Measurements from ENCODE around the gene TPRX1.
"Not testable (repeated sequence)": the region's sequence is repeated elsewhere in the genome, so short reads cannot be mapped to it uniquely, and the experiment has no call there.

Gene TPRX1

GRCh38 chr19:47767349-47767748, 37.0 kb downstream of the TPRX1 start:
- no peak for DNase-seq (ENCODE audit: low read depth in 3 of 3)

- no peak for DNase-seq (ENCODE audit: low read depth in 3 of 3)
Observed at GRCh38 chr19:47766670-47767069, 37.7 kb downstream of the TPRX1 start.

- DNase-seq (ENCODE audit: low read depth in 3 of 3) = no peak
Observed at GRCh38 chr19:47766359-47766620, 38.1 kb downstream of the TPRX1 start.

GRCh38 chr19:47765523-47766358, 38.6 kb downstream of the TPRX1 start:
- peak in 1 of 3 experiments; percentile 27 for DNase-seq (ENCODE audit: low read depth in 3 of 3)

GRCh38 chr19:47764705-47765104, 39.6 kb downstream of the TPRX1 start:
- DNase-seq (ENCODE audit: low read depth in 3 of 3) = not testable (repeated sequence)

- DNase-seq (ENCODE audit: low read depth in 3 of 3) = no peak
Observed at GRCh38 chr19:47762615-47763308, 41.6 kb downstream of the TPRX1 start.

- DNase-seq (ENCODE audit: low read depth in 3 of 3) = no peak
Observed at GRCh38 chr19:47762151-47762550, 42.2 kb downstream of the TPRX1 start.

- no peak for DNase-seq (ENCODE audit: low read depth in 3 of 3)
Observed at GRCh38 chr19:47761566-47761965, 42.8 kb downstream of the TPRX1 start.

- DNase-seq (ENCODE audit: low read depth in 3 of 3) = no peak
Observed at GRCh38 chr19:47760632-47760999, 43.7 kb downstream of the TPRX1 start.

- DNase-seq (ENCODE audit: low read depth in 3 of 3) = no peak
Observed at GRCh38 chr19:47758443-47758804, 45.9 kb downstream of the TPRX1 start.

- DNase-seq (ENCODE audit: low read depth in 3 of 3) = no peak
Observed at GRCh38 chr19:47757617-47758442, 46.5 kb downstream of the TPRX1 start.

- no peak for DNase-seq (ENCODE audit: low read depth in 3 of 3)
Observed at GRCh38 chr19:47756953-47757608, 47.3 kb downstream of the TPRX1 start.

GRCh38 chr19:47756627-47756929, 47.8 kb downstream of the TPRX1 start:
- no peak for DNase-seq (ENCODE audit: low read depth in 3 of 3)

GRCh38 chr19:47755762-47756626, 48.4 kb downstream of the TPRX1 start:
- DNase-seq (ENCODE audit: low read depth in 3 of 3) = no peak

GRCh38 chr19:47755065-47755761, 49.1 kb downstream of the TPRX1 start:
- DNase-seq (ENCODE audit: low read depth in 3 of 3) = no peak

- DNase-seq (ENCODE audit: low read depth in 3 of 3) = no peak
Observed at GRCh38 chr19:47754206-47755064, 49.9 kb downstream of the TPRX1 start.

- no peak for DNase-seq (ENCODE audit: low read depth in 3 of 3)
Observed at GRCh38 chr19:47752440-47753211, 51.7 kb downstream of the TPRX1 start.
